Ishikawa (cell line): Measurements from ENCODE around the gene ZNF664.

Experiments
- CEBPB ChIP-seq: IDR thresholded peaks from 2 replicates; pipeline ENCODE4 v1.6.1; 2012
- CREB1 ChIP-seq: IDR thresholded peaks from 2 replicates; pipeline ENCODE4 v1.6.1; 2012; ENCODE audit warnings: low read depth
- EP300 ChIP-seq: IDR thresholded peaks from 2 replicates; pipeline ENCODE4 v1.6.1; 2012; ENCODE audit warnings: borderline replicate concordance
- FOXM1 ChIP-seq: IDR thresholded peaks from 2 replicates; pipeline ENCODE4 v1.6.1; 2012; ENCODE audit warnings: low read depth, borderline replicate concordance
- NFIC ChIP-seq: IDR thresholded peaks from 2 replicates; pipeline ENCODE4 v1.6.1; 2012
- RAD21 ChIP-seq: IDR thresholded peaks from 2 replicates; pipeline ENCODE4 v1.6.1; 2012; ENCODE audit warnings: low read depth
- TCF12 ChIP-seq: IDR thresholded peaks from 2 replicates; pipeline ENCODE4 v1.6.1; 2012; ENCODE audit warnings: low read depth
- TF ChIP-seq, protein P1 (sequence below): IDR thresholded peaks from 2 replicates; pipeline ENCODE4 v1.6.1; 2012
- TF ChIP-seq, protein P2 (sequence below): IDR thresholded peaks from 2 replicates; pipeline ENCODE4 v1.6.1; 2012
- TF ChIP-seq, protein P3 (sequence below): IDR thresholded peaks from 2 replicates; pipeline ENCODE4 v1.6.1; 2012; ENCODE audit warnings: low read depth, mild to moderate bottlenecking

DNA sequence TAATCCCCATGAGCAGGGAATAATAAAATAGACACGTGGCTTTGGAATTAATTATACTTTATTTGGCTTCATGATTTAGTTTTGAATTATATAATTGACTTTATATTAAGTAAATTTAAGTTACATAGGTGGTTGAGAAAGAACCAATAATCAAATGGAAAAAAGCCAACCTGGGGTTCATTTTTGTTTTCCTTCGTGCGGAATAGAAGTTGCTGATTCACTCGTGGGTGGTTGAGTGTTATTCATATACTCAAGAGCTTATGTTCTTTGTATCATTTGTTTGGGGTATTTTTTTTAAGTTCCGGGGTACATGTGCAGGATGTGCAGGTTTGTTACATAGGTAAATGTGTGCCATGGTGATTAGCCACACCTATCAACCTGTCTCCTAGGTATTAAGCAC, 58.0 kb downstream of the ZNF664 start:
- TF ChIP-seq FOXM1 (no peak), RAD21 (no peak), CEBPB (no peak), EP300 (no peak), NFIC (no peak), CREB1 (no peak), TCF12 (no peak)
- TF ChIP-seq, protein P1, sequence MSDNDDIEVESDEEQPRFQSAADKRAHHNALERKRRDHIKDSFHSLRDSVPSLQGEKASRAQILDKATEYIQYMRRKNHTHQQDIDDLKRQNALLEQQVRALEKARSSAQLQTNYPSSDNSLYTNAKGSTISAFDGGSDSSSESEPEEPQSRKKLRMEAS, result no peak
- TF ChIP-seq, protein P2, sequence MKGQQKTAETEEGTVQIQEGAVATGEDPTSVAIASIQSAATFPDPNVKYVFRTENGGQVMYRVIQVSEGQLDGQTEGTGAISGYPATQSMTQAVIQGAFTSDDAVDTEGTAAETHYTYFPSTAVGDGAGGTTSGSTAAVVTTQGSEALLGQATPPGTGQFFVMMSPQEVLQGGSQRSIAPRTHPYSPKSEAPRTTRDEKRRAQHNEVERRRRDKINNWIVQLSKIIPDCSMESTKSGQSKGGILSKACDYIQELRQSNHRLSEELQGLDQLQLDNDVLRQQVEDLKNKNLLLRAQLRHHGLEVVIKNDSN, result no peak
- TF ChIP-seq, protein P3, sequence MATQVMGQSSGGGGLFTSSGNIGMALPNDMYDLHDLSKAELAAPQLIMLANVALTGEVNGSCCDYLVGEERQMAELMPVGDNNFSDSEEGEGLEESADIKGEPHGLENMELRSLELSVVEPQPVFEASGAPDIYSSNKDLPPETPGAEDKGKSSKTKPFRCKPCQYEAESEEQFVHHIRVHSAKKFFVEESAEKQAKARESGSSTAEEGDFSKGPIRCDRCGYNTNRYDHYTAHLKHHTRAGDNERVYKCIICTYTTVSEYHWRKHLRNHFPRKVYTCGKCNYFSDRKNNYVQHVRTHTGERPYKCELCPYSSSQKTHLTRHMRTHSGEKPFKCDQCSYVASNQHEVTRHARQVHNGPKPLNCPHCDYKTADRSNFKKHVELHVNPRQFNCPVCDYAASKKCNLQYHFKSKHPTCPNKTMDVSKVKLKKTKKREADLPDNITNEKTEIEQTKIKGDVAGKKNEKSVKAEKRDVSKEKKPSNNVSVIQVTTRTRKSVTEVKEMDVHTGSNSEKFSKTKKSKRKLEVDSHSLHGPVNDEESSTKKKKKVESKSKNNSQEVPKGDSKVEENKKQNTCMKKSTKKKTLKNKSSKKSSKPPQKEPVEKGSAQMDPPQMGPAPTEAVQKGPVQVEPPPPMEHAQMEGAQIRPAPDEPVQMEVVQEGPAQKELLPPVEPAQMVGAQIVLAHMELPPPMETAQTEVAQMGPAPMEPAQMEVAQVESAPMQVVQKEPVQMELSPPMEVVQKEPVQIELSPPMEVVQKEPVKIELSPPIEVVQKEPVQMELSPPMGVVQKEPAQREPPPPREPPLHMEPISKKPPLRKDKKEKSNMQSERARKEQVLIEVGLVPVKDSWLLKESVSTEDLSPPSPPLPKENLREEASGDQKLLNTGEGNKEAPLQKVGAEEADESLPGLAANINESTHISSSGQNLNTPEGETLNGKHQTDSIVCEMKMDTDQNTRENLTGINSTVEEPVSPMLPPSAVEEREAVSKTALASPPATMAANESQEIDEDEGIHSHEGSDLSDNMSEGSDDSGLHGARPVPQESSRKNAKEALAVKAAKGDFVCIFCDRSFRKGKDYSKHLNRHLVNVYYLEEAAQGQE, result no peak
